ENCODE measurements around the gene SHBG.
"Not testable (repeated sequence)": the region's sequence is repeated elsewhere in the genome, so short reads cannot be mapped to it uniquely, and the experiment has no call there.

The SHBG gene

DNA sequence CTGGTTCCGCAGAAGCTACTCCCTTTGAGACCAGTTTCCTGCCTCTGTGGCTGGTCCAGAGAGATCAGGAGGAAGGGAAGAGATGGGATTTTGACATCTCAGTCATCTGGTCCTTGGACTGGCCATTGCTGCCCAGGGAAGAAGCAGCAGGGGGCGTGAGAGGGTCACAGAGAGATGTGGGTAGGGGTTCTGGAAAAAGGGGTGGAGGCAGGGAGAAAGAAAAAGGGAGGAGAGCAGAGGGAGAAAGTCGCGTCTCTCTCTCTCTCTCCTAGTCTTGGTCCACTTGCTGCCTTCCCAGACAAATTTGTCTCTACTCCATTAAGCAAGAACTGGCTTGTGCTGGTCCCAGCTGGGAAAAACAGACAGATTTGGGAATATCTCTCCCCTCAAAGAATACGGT lies 4.4 kb downstream of the SHBG start:
- no peak overlapping the region for H3K4me3 ChIP-seq (ENCODE audit: low read depth, low read length)
- TF ChIP-seq, protein P1, sequence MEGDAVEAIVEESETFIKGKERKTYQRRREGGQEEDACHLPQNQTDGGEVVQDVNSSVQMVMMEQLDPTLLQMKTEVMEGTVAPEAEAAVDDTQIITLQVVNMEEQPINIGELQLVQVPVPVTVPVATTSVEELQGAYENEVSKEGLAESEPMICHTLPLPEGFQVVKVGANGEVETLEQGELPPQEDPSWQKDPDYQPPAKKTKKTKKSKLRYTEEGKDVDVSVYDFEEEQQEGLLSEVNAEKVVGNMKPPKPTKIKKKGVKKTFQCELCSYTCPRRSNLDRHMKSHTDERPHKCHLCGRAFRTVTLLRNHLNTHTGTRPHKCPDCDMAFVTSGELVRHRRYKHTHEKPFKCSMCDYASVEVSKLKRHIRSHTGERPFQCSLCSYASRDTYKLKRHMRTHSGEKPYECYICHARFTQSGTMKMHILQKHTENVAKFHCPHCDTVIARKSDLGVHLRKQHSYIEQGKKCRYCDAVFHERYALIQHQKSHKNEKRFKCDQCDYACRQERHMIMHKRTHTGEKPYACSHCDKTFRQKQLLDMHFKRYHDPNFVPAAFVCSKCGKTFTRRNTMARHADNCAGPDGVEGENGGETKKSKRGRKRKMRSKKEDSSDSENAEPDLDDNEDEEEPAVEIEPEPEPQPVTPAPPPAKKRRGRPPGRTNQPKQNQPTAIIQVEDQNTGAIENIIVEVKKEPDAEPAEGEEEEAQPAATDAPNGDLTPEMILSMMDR (conservative IDR thresholded peaks at IDR 0.05; ENCODE audit: low read depth, low read length): peak; percentile 71
- DNase-seq (ENCODE audit: low read depth): peak; percentile 61

DNA sequence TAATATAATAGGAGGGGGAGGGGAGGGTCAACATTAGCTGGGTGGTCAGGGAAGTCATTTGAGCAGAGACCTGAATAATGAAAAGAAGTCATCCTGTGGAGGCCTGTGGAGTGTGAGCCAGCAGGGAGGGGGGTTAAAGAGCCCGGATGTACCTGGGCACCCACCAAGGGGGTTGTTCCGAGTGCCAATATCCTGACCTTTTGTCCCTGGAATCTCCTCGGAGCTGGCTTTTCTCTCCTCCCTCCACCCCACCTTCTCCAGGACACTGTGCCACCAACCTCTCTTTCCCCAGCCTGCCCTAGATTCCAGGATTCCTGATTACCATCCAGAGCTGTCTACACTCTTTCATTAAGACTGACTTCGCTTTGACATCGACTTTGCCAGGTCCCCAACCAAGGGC lies 6.2 kb downstream of the SHBG start:
- no peak for DNase-seq (ENCODE audit: low read depth)
- TF ChIP-seq, protein P1 (conservative IDR thresholded peaks at IDR 0.05; ENCODE audit: low read depth, low read length): no peak

DNA sequence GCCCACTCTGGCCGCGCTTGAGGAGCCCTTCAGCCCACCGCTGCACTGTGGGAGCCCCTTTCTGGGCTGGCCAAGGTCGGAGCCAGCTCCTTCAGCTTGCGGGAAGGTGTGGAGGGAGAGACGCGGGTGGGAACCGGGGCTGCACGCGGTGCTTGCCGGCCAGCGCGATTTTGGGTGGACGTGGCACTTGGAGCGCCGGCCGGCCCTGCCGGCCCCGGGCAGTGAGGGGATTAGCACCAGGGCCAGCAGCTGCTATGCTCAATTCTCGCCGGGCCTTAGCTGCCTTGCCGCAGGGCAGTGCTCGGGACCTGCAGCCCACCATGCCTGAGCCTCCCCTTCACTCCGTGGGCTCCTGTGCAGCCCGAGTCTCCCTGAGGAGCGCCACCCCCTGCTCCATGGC lies 10.8 kb downstream of the SHBG start:
- DNase-seq (ENCODE audit: low read depth): no peak
- no peak overlapping the region for H3K4me3 ChIP-seq (ENCODE audit: low read depth, low read length)
- TF ChIP-seq, protein P1 (conservative IDR thresholded peaks at IDR 0.05; ENCODE audit: low read depth, low read length): no peak

More for the DNA sequence above, 6.2 kb downstream of the SHBG start:
- no peak overlapping the region for H3K4me3 ChIP-seq (ENCODE audit: low read depth, low read length)

DNA sequence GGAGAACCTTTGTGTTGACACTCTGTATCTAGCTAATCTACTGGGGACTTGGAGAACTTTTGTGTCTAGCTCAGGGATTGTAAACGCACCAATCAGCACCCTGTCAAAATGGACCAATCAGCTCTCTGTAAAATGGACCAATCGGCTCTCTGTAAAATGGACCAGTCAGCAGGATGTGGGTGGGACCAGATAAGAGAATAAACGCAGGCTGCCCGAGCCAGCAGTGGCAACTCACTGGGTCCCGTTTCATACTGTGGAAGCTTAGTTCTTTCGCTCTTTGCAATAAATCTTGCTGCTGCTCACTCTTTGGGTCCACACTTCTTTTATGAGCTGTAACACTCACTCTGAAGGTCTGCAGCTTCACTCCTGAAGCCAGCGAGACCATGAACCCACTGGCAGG lies 11.7 kb downstream of the SHBG start:
- DNase-seq (ENCODE audit: low read depth); H3K4me3 ChIP-seq (ENCODE audit: low read depth, low read length): not testable (repeated sequence)

DNA sequence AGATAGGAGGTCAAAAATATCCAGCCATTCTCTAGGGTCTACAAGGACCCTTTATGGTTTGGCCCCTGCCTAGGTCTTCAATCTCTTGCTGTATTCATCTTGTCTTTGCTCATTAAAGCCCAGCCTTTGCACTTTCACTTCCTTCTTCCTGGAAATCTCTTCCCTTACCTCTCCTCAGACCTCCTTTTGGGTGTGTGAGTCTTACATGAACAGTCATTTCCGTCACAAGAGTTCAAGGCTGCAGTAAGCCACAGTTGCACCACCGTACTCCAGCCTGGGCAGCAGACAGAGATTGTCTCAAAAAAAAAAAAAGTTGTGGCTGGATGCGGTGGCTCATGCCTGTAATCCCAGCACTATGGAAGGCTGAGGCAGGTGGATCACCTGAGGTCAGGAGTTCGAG lies 14.8 kb downstream of the SHBG start:
- DNase-seq (ENCODE audit: low read depth): no peak
- no peak overlapping the region for H3K4me3 ChIP-seq (ENCODE audit: low read depth, low read length)
- TF ChIP-seq, protein P1 (conservative IDR thresholded peaks at IDR 0.05; ENCODE audit: low read depth, low read length): no peak

DNA sequence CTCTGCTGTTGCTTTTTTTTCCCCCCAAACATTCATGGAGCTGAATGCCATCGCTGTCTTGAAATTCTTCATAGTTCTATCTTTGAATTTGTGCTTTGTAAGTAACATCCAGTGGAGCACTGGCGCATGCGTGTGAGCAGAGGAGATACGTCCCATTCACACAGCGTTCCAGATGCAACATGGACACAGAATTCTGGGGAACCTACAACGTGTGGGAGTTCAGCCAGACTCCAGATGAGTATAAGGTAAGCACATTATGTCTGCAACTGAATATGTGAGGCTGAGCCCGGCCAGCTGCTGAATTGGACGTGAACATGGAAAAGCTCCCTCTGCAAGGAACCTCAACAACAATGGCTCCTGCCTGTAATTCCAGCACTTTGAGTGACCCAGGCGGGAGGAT lies 16.5 kb downstream of the SHBG start:
- H3K4me3 ChIP-seq (ENCODE audit: low read depth, low read length): no peak overlapping the region
- no peak for DNase-seq (ENCODE audit: low read depth)
- TF ChIP-seq, protein P1 (conservative IDR thresholded peaks at IDR 0.05; ENCODE audit: low read depth, low read length): no peak

DNA sequence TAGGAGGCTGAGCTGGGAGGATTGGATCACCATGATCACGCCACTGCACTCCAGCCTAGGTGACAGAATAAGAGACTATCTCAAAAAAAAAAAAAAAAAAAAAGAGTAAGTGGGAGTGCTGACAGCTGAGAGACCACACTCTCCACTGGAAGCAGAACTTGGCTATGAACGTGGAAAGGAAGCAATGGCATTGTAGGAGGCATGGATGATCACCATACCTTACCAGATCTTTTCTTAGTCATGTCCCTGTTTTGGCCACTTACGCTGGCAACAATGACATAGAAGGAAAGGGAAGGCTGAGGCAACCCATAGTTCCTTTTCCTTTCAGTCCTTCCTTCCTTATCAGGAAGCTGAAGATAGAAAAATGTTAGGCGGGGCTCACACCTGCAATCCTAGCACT lies 17.1 kb downstream of the SHBG start:
- DNase-seq (ENCODE audit: low read depth): no peak
- TF ChIP-seq, protein P1 (conservative IDR thresholded peaks at IDR 0.05; ENCODE audit: low read depth, low read length): no peak
- no peak overlapping the region for H3K4me3 ChIP-seq (ENCODE audit: low read depth, low read length)

Measured in choroid plexus epithelial cell (primary cell).